ENCODE results near the gene DHFR2. TPM values are rescaled to one million over a fixed set of nuclear protein-coding genes. Genes with fewer than 3 reads are reported as not detected.

Gene DHFR2
- total RNA-seq: 10.4 TPM

GRCh38 chr3:94062513-94063404 lies at the start of gene DHFR2, which contains the start of gene NSUN3:
Gene DHFR2, minus strand, starts transcription at chr3:94062916. Its CDS starts 1,405 bp downstream, at chr3:94061511.
Gene NSUN3, plus strand, starts transcription at chr3:94063061. Its CDS starts 66 bp downstream, at chr3:94063127.

GRCh38 chr3:94028093-94028837 lies 34.5 kb downstream of the DHFR2 start, which contains the start of gene STX19:
Gene STX19, minus strand, starts transcription at chr3:94028597. Its CDS starts 13,328 bp downstream, at chr3:94015269.

Other genes with a start within 250 kb of the DHFR2 start
- gene PROS1, start 89.0 kb downstream of the DHFR2 start, total RNA-seq: 43.0 TPM
- 26.1 TPM for gene ARL13B, start 82.8 kb downstream of the DHFR2 start, total RNA-seq
- 0.77 TPM for gene STX19, start 34.3 kb downstream of the DHFR2 start, total RNA-seq
- gene NSUN3, start 145 bp upstream of the DHFR2 start, total RNA-seq: 29.6 TPM

Data from camera-type eye (tissue), 1 donor.